GM12878 (cell line): ENCODE measurements around the gene ANTXR1. TPM values are rescaled to one million over a fixed set of nuclear protein-coding genes. Genes with fewer than 3 reads are reported as not detected.

Source experiments
- ATAC-seq: fragments of 200-7000 bp; cut with Tn5 transposase; 3 replicates; pipeline ENCODE4 v1.9.1; 2020; ENCODE audit warnings: mild to moderate bottlenecking, moderate library complexity
- BruUV-seq: library from RNA; stranded (reverse); fragments of 400-500 nt; replicated peaks from 2 replicates; lab custom pipeline; 2021; lab: Mats Ljungman, UMichigan
- CTCF ChIA-PET: fragments of 300-600 bp; sonication (Branson Sonifier 250); formaldehyde crosslinking; extraction: SDS; loops from one replicate; lab custom pipeline; 2021; ENCODE audit warnings: inconsistent platforms; lab: Yijun Ruan, JAX
- POLR2A ChIA-PET: fragments of 350-600 bp; formaldehyde crosslinking; extraction: SDS; loops from one replicate; lab custom pipeline; 2021; ENCODE audit warnings: inconsistent platforms; lab: Charles Lee
- RAD21 ChIA-PET: fragments of 300-600 bp; sonication (Branson Sonifier 250); formaldehyde crosslinking; loops from one replicate; lab custom pipeline; 2023; ENCODE audit warnings: antibody characterized with exemption; ENCODE audit not compliant: unreplicated experiment; lab: Charles Lee
- SMC1A ChIA-PET: fragments of 300-600 bp; sonication (Branson Sonifier 250); formaldehyde crosslinking; loops from one replicate; lab custom pipeline; 2023; ENCODE audit not compliant: unreplicated experiment, uncharacterized antibody; lab: Charles Lee
- DNase-seq: peaks from one replicate; pipeline ENCODE4 v3.0.0-alpha.2; 2011; ENCODE audit warnings: low read depth, low spot score
- FAIRE-seq: peaks from 3 replicates; lab custom pipeline; 2011; peaks lifted over from hg19 to GRCh38; lab: Jason Lieb, UNC
- H2AFZ ChIP-seq: 2 replicates; pipeline ENCODE4 v1.6.0; 2011; ENCODE audit warnings: low read depth, low read length, control low read depth; ENCODE audit not compliant: control insufficient read depth
- H3K27ac ChIP-seq: 2 replicates; pipeline ENCODE4 v1.5.1; 2011; ENCODE audit warnings: control low read depth; ENCODE audit not compliant: control insufficient read depth, insufficient read depth
- H3K27me3 ChIP-seq, 2 experiments: replicated peaks in 1 of 2; 2 replicates each; pipeline versions ENCODE4 v1.6.0 to v1.6.1; 2011; ENCODE audit warnings: low read length in 1 of 2; ENCODE audit not compliant: control insufficient read depth in 2 of 2, insufficient read depth in 2 of 2
- H3K36me3 ChIP-seq, 2 experiments: 2 replicates each; pipeline ENCODE4 v1.5.1; 2011; ENCODE audit warnings: low read length in 1 of 2; ENCODE audit not compliant: control insufficient read depth in 2 of 2, insufficient read depth in 2 of 2
- H3K4me1 ChIP-seq: 2 replicates; pipeline ENCODE4 v1.6.1; 2011; ENCODE audit warnings: mild to moderate bottlenecking, low read length, moderate library complexity, mixed read lengths; ENCODE audit not compliant: control insufficient read depth, insufficient read depth
- H3K4me2 ChIP-seq: 2 replicates; pipeline ENCODE4 v1.6.0; 2011; ENCODE audit warnings: control low read depth; ENCODE audit not compliant: control insufficient read depth, insufficient read depth
- H3K4me3 ChIP-seq: fragments of 200-600 bp; sonication (generic); 2 replicates; pipeline ENCODE4 v1.5.1; 2016
- H3K79me2 ChIP-seq: 2 replicates; pipeline ENCODE4 v1.6.0; 2011; ENCODE audit warnings: low read length; ENCODE audit not compliant: control insufficient read depth, insufficient read depth
- H3K9ac ChIP-seq: 2 replicates; pipeline ENCODE4 v1.8.0; 2011; ENCODE audit warnings: low read length, control low read depth, mixed read lengths; ENCODE audit not compliant: control insufficient read depth, insufficient read depth
- H3K9me3 ChIP-seq: replicated peaks from 3 replicates; pipeline ENCODE4 v1.5.1; 2011; ENCODE audit warnings: mild to moderate bottlenecking, low read length; ENCODE audit not compliant: control insufficient read depth, insufficient read depth
- H4K20me1 ChIP-seq: 2 replicates; pipeline ENCODE4 v1.6.0; 2011; ENCODE audit not compliant: control insufficient read depth, insufficient read depth
- CHD4 ChIP-seq: fragments of 200-600 bp; sonication (generic); IDR thresholded peaks from 2 replicates; pipeline ENCODE4 v1.6.1; 2016; ENCODE audit warnings: mild to moderate bottlenecking
- RCOR1 ChIP-seq: conservative IDR thresholded peaks from 2 replicates; pipeline ENCODE4 v1.6.1; 2012; ENCODE audit warnings: low read depth, low read length, improper control_type of control experiment
- SRF ChIP-seq, 2 experiments: IDR thresholded peaks; 2 replicates each; pipeline ENCODE4 v1.6.1; 2011; ENCODE audit warnings: low read depth in 2 of 2, low read length in 2 of 2, mild to moderate bottlenecking in 1 of 2, moderate library complexity in 1 of 2
- WRNIP1 ChIP-seq: IDR thresholded peaks from 2 replicates; pipeline ENCODE4 v1.6.1; 2011; ENCODE audit warnings: low read depth, low read length, improper control_type of control experiment, borderline replicate concordance
- WGBS: methylation state at CpG from one replicate; pipeline ENCODE4 v1.1.6; 2016; ENCODE audit warnings: low lambda C conversion rate; ENCODE audit not compliant: insufficient replicate concordance, insufficient coverage; ENCODE audit errors: missing lambda C conversion rate; 5-methylcytosine and 5-hydroxymethylcytosine counted together
- in situ Hi-C: fragments of 300-500 bp; cut with MboI; formaldehyde crosslinking; loops from 9 replicates; pipeline ENCODE4 v1.14.3; 2018; ENCODE audit warnings: mixed read lengths
- intact Hi-C: fragments of 100-400 bp; cut with micrococcal nuclease; formaldehyde crosslinking; loops from one replicate; pipeline ENCODE4 v1.14.2; 2022; ENCODE audit not compliant: unreplicated experiment
- polyA plus RNA-seq, 11 experiments: library from polyadenylated mRNA; depleted of rRNA in 4 of 11; unstranded in 6 of 11; stranded (reverse) in 5 of 11; fragments of >200 nt; fragmentation: Nextera tagmentation in 4 of 11; fragmentation: Illumina TruSeq in 1 of 11; extraction: Ambion mirVana in 4 of 11; extraction: Trizol in 1 of 11; gene quantifications; 1 replicate in 1 of 11; 2 replicates in 10 of 11; pipeline versions ENCODE4 v1.2.1 to v1.2.3, GENCODE V29; 2011 to 2016; ENCODE audit warnings: inconsistent platforms in 2 of 11, missing spikeins in 2 of 11, low read depth in 1 of 11
- total RNA-seq, 4 experiments: library from RNA; depleted of rRNA in 3 of 4; stranded (reverse); fragments of >200 nt in 3 of 4; fragmentation: Illumina TruSeq in 1 of 4; extraction: Trizol in 1 of 4; gene quantifications; 2 replicates each; pipeline versions ENCODE4 v1.2.1 to v1.2.3, GENCODE V29; 2013 to 2021
- TF ChIP-seq, protein P1 (sequence below): fragments of 450-650 bp; IDR thresholded peaks from 2 replicates; pipeline ENCODE4 v1.6.1; 2018; ENCODE audit warnings: borderline replicate concordance, mild to moderate bottlenecking; ENCODE audit not compliant: partially characterized antibody
- TF ChIP-seq, protein P2 (sequence below): fragments of 150-350 bp; IDR thresholded peaks from 2 replicates; pipeline ENCODE4 v1.6.1; 2014; ENCODE audit warnings: mild to moderate bottlenecking, low read depth, low read length
- TF ChIP-seq, protein P3 (sequence below): IDR thresholded peaks from 2 replicates; pipeline ENCODE4 v1.6.1; 2011; ENCODE audit warnings: low read depth, low read length, improper control_type of control experiment, borderline replicate concordance
- TF ChIP-seq, protein P4 (sequence below): IDR thresholded peaks from 2 replicates; pipeline ENCODE4 v1.6.1; 2011; ENCODE audit warnings: borderline replicate concordance, low read depth, mild to moderate bottlenecking, moderate library complexity, mixed read lengths, low read length; ENCODE audit not compliant: insufficient read depth; ENCODE audit errors: extremely low read length
- TF ChIP-seq, protein P5 (sequence below): fragments of 450-650 bp; IDR thresholded peaks from 2 replicates; pipeline ENCODE4 v1.6.1; 2017; ENCODE audit warnings: borderline replicate concordance

The ANTXR1 gene
- total and polyA plus RNA-seq, 10 of the 15 experiments (the other 5 are each of a cell fraction or from before 2014, with no cell fraction given), result 0.09 to 0.26 TPM; not detected in 8

DNA sequence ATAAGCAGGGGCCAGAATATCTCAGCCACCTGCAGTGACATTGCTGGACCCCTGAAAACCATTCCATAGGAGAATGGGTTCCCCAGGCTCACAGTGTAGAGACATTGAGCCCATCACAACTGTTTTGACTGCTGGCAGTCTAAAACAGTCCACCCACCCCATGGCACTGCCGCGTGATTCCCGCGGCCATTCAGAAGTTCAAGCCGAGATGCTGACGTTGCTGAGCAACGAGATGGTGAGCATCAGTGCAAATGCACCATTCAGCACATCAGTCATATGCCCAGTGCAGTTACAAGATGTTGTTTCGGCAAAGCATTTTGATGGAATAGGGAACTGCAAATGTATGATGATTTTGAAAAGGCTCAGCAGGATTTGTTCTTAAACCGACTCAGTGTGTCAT lies 234.6 kb downstream of the ANTXR1 start (continued):
- TF ChIP-seq, protein P1, sequence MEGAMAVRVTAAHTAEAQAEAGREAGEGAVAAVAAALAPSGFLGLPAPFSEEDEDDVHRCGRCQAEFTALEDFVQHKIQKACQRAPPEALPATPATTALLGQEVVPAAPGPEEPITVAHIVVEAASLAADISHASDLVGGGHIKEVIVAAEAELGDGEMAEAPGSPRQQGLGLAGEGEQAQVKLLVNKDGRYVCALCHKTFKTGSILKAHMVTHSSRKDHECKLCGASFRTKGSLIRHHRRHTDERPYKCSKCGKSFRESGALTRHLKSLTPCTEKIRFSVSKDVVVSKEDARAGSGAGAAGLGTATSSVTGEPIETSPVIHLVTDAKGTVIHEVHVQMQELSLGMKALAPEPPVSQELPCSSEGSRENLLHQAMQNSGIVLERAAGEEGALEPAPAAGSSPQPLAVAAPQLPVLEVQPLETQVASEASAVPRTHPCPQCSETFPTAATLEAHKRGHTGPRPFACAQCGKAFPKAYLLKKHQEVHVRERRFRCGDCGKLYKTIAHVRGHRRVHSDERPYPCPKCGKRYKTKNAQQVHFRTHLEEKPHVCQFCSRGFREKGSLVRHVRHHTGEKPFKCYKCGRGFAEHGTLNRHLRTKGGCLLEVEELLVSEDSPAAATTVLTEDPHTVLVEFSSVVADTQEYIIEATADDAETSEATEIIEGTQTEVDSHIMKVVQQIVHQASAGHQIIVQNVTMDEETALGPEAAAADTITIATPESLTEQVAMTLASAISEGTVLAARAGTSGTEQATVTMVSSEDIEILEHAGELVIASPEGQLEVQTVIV, result no peak
- TF ChIP-seq, protein P2, sequence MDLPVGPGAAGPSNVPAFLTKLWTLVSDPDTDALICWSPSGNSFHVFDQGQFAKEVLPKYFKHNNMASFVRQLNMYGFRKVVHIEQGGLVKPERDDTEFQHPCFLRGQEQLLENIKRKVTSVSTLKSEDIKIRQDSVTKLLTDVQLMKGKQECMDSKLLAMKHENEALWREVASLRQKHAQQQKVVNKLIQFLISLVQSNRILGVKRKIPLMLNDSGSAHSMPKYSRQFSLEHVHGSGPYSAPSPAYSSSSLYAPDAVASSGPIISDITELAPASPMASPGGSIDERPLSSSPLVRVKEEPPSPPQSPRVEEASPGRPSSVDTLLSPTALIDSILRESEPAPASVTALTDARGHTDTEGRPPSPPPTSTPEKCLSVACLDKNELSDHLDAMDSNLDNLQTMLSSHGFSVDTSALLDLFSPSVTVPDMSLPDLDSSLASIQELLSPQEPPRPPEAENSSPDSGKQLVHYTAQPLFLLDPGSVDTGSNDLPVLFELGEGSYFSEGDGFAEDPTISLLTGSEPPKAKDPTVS, result no peak
- TF ChIP-seq, all 136 proteins: peak for 0

DNA sequence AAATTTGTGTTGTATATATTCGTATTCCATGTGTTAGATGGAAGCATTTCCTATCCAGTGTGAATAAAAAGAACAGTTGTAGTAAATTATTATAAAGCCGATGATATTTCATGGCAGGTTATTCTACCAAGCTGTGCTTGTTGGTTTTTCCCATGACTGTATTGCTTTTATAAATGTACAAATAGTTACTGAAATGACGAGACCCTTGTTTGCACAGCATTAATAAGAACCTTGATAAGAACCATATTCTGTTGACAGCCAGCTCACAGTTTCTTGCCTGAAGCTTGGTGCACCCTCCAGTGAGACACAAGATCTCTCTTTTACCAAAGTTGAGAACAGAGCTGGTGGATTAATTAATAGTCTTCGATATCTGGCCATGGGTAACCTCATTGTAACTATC lies 235.3 kb downstream of the ANTXR1 start:
- intact Hi-C loops, result no loop called here
- no peaks in the 10 kb centered on the region for H3K4me1 ChIP-seq
- H3K4me2 ChIP-seq, result no peak overlapping the region
- H3K27me3 ChIP-seq, result peaks cover 0 to 11% of the 10 kb centered on the region in 2 experiments; a peak in 2 of 4 replicates
- no peak overlapping the region for H3K27ac ChIP-seq
- H4K20me1 ChIP-seq, result no peaks in the 10 kb centered on the region
- SMC1A ChIA-PET, result no interaction called here
- WGBS, result 12% methylated on average over 4 of the region's 4 CpGs
- CTCF ChIA-PET, result no interaction called here
- H3K9ac ChIP-seq, result no peak overlapping the region
- H3K9me3 ChIP-seq, result no peaks in the 10 kb centered on the region
- in situ Hi-C loops, result no loop called here
- POLR2A ChIA-PET, result no interaction called here
- ATAC-seq, result no peak
- no peaks in the 10 kb centered on the region for H3K36me3 ChIP-seq
- no peak for FAIRE-seq
- no peak for DNase-seq
- no peak overlapping the region for H3K4me3 ChIP-seq
- H3K79me2 ChIP-seq, result no peaks in the 10 kb centered on the region
- RAD21 ChIA-PET, result no interaction called here
- no TSS peak for BruUV-seq
- no peak overlapping the region for H2AFZ ChIP-seq
- TF ChIP-seq WRNIP1 (no peak), CHD4 (no peak), RCOR1 (no peak), SRF (IDR thresholded peaks at IDR 0.05; ENCODE audit: low read depth in 2 of 2, low read length in 2 of 2) (no peak)
- TF ChIP-seq, protein P3, sequence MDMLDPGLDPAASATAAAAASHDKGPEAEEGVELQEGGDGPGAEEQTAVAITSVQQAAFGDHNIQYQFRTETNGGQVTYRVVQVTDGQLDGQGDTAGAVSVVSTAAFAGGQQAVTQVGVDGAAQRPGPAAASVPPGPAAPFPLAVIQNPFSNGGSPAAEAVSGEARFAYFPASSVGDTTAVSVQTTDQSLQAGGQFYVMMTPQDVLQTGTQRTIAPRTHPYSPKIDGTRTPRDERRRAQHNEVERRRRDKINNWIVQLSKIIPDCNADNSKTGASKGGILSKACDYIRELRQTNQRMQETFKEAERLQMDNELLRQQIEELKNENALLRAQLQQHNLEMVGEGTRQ, result no peak
- TF ChIP-seq, protein P1, result no peak
- TF ChIP-seq, protein P4, sequence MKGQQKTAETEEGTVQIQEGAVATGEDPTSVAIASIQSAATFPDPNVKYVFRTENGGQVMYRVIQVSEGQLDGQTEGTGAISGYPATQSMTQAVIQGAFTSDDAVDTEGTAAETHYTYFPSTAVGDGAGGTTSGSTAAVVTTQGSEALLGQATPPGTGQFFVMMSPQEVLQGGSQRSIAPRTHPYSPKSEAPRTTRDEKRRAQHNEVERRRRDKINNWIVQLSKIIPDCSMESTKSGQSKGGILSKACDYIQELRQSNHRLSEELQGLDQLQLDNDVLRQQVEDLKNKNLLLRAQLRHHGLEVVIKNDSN, result no peak
- TF ChIP-seq, protein P5, sequence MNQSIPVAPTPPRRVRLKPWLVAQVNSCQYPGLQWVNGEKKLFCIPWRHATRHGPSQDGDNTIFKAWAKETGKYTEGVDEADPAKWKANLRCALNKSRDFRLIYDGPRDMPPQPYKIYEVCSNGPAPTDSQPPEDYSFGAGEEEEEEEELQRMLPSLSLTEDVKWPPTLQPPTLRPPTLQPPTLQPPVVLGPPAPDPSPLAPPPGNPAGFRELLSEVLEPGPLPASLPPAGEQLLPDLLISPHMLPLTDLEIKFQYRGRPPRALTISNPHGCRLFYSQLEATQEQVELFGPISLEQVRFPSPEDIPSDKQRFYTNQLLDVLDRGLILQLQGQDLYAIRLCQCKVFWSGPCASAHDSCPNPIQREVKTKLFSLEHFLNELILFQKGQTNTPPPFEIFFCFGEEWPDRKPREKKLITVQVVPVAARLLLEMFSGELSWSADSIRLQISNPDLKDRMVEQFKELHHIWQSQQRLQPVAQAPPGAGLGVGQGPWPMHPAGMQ, result no peak
